ENCODE measurements around the gene QRFPR. TPM values are rescaled to one million over a fixed set of nuclear protein-coding genes. Genes with fewer than 3 reads are reported as not detected.
A peak's percentile ranks its signal among the peaks of the same experiment; 100 is the strongest.
"Not testable (repeated sequence)": the region's sequence is repeated elsewhere in the genome, so short reads cannot be mapped to it uniquely, and the experiment has no call there.

QRFPR gene
- not detected in 2 replicates for polyA plus RNA-seq (2014; cell fraction: cytosol; rRNA removed)
- not detected in 2 replicates for polyA plus RNA-seq (2014; cell fraction: nucleus; rRNA removed)

GRCh38 chr4:121380776-121381462 is at the start of gene QRFPR:
TSS of gene QRFPR (minus strand) at chr4:121381018. CDS start at chr4:121380647, 371 bp downstream.
- DNase-seq (ENCODE audit: low spot score) = no peak

- DNase-seq (ENCODE audit: low spot score) = no peak
Observed at GRCh38 chr4:121428721-121429120, 47.9 kb upstream of the QRFPR start.

- DNase-seq (ENCODE audit: low spot score) = peak; percentile 2
Observed at GRCh38 chr4:121421594-121421993, 40.8 kb upstream of the QRFPR start.

- DNase-seq (ENCODE audit: low spot score) = no peak
Observed at GRCh38 chr4:121411151-121411744, 30.4 kb upstream of the QRFPR start.

GRCh38 chr4:121408567-121408966 is 27.7 kb upstream of the QRFPR start:
- not testable (repeated sequence) for DNase-seq (ENCODE audit: low spot score)

GRCh38 chr4:121400632-121401031 is 19.8 kb upstream of the QRFPR start:
- DNase-seq (ENCODE audit: low spot score) = no peak

- no peak for DNase-seq (ENCODE audit: low spot score)
Observed at GRCh38 chr4:121397941-121398601, 17.3 kb upstream of the QRFPR start.

- DNase-seq (ENCODE audit: low spot score) = no peak
Observed at GRCh38 chr4:121397434-121397833, 16.6 kb upstream of the QRFPR start.

GRCh38 chr4:121392426-121393086 is 11.7 kb upstream of the QRFPR start:
- DNase-seq (ENCODE audit: low spot score) = no peak

GRCh38 chr4:121390335-121390734 is 9.5 kb upstream of the QRFPR start:
- no peak for DNase-seq (ENCODE audit: low spot score)

- no peak for DNase-seq (ENCODE audit: low spot score)
Observed at GRCh38 chr4:121379276-121379675, 1.5 kb downstream of the QRFPR start.

GRCh38 chr4:121377076-121377475 is 3.7 kb downstream of the QRFPR start:
- DNase-seq (ENCODE audit: low spot score) = no peak

- no peak for DNase-seq (ENCODE audit: low spot score)
Observed at GRCh38 chr4:121376556-121376955, 4.3 kb downstream of the QRFPR start.

GRCh38 chr4:121376097-121376496 is 4.7 kb downstream of the QRFPR start:
- no peak for DNase-seq (ENCODE audit: low spot score)

GRCh38 chr4:121375262-121375661 is 5.6 kb downstream of the QRFPR start:
- DNase-seq (ENCODE audit: low spot score) = no peak

- no peak for DNase-seq (ENCODE audit: low spot score)
Observed at GRCh38 chr4:121373841-121374240, 7.0 kb downstream of the QRFPR start.

- DNase-seq (ENCODE audit: low spot score) = peak; percentile 3
Observed at GRCh38 chr4:121370729-121371325, 10.0 kb downstream of the QRFPR start.

- DNase-seq (ENCODE audit: low spot score) = no peak
Observed at GRCh38 chr4:121360495-121360894, 20.3 kb downstream of the QRFPR start.

GRCh38 chr4:121358473-121358872 is 22.3 kb downstream of the QRFPR start:
- DNase-seq (ENCODE audit: low spot score) = no peak

GRCh38 chr4:121353213-121353612 is 27.6 kb downstream of the QRFPR start:
- no peak for DNase-seq (ENCODE audit: low spot score)

GRCh38 chr4:121344098-121344497 is 36.7 kb downstream of the QRFPR start:
- no peak for DNase-seq (ENCODE audit: low spot score)

- no peak for DNase-seq (ENCODE audit: low spot score)
Observed at GRCh38 chr4:121340247-121340646, 40.6 kb downstream of the QRFPR start.

All from SK-N-DZ (cell line).